ENCODE data around the gene FAM171A2.
"Not testable (repeated sequence)": the region's sequence is repeated elsewhere in the genome, so short reads cannot be mapped to it uniquely, and the experiment has no call there.

GRCh38 chr17:44329516-44329915, 34.1 kb downstream of the FAM171A2 start:
- TF ChIP-seq ATF3 (IDR thresholded peaks at IDR 0.05); CTCF (IDR thresholded peaks at IDR 0.05; ENCODE audit: low read depth, low read length, missing input control); RAD21 (IDR thresholded peaks at IDR 0.05); MAX (IDR thresholded peaks at IDR 0.05); GABPA (IDR thresholded peaks at IDR 0.05 in 1 of 2, conservative IDR thresholded peaks at IDR 0.05 in 1 of 2); SP1 (IDR thresholded peaks at IDR 0.05): not testable (repeated sequence)
